HG03442 (cell line): Measurements from ENCODE around the gene IL36RN.

Experiments
- ATAC-seq: cut with Tn5 transposase; IDR thresholded peaks from one replicate; pipeline ENCODE4 v1.9.1; 2021; ENCODE audit warnings: mild to moderate bottlenecking, moderate library complexity; ENCODE audit not compliant: unreplicated experiment

The IL36RN gene

DNA sequence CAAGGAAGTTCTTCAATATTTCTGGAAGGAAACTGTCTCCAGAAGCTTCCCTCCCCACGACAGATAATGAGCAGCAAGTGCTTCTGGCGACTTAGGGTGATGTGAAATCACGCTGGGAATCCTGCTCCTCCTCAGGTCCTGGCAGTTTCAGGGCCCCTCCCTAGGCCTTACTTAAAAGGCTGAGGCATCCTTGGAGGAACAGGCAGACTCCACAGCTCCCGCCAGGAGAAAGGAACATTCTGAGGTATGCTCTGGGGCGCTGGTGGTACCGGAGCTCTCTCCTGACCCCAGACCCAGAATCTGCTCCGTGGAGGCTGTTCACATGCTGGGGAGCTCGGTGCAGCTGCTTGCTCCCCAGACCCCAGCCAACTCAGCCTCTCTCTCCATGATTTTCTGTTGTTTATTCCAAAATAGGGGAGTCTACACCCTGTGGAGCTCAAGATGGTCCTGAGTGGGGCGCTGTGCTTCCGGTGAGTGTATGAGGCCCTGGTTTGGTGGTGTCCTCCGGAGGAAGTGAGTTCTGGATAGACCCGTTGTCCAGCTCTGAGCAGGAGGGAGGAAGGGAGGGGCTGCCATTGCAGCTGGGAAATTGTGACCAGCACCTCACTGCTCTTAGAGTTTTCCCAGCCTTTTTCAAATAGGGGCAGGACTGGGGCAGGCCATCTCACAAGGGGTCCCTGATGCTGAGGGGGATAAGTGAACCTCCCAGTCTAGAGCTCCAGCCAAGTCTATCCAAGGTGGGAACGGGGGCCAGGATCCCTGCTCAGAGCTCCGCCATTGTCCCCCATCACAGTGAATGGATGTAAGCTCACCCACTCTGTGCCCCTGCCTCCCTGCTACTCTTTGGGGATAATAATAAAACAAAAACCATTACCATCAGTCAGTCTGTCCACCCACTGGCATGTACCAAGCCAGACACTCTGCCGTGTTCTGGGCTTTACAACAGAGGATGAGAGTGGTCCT, at the start of gene IL36RN:
IL36RN (plus strand) TSS at position 201 of the 963 bp plus-strand sequence; CDS start at position 442, 241 bp downstream.
- ATAC-seq, result no peak

DNA sequence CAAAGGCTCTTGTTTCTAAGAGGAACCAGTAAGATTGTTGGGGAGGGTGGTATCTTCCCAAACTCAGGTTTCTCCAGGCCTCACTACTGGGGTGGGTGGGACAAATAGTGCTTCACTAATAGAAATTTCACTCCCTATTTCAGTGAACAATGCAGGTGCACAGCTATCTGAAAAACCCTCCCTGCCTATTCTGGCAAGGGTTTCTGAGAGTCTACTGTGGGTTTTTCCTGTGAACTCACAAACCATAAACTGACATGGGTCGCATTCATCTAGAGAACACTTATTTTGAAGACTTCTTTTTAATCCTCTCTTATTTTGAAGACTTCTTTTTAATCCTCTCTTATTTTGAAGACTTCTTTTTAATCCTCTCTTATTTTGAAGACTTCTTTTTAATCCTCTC, 49.4 kb upstream of the IL36RN start:
- ATAC-seq, result no peak

DNA sequence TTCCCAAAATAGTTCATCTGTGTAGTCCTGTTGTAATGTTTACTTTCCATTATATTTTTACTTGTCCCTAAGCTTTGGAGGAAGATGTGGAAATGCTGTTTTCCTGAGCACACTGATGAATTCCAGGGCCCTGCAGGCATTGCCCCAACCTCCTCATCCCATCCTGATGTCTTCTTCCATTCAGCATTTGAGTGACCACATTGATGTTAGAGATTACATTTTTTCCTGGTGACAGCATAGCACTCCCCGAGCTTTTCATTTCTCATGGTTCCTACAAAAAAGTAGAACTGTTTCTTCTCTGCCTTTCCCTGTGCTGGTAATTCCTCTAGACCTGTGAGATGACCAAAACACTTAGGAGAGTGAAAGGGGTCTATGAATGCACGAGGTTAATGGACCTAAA, 48.9 kb upstream of the IL36RN start:
- no peak for ATAC-seq

DNA sequence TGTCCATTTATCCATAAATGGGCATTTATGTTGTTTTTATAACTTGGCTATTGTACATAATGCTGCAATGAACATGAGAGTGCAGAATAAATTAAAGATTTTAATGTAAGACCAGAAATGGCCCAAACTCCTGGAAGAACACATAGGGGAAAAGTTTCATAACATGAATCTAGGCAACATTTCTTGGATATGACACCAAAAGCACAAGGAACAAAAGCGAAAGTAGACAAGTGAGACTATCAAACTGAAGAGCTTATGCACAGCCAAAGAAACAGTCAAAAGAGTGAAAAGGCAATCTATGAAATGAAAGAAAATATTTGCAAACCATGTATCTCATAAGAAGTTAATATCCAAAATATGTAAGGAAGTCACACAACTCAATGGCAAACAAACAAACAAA, 47.9 kb upstream of the IL36RN start:
- ATAC-seq, result no peak

DNA sequence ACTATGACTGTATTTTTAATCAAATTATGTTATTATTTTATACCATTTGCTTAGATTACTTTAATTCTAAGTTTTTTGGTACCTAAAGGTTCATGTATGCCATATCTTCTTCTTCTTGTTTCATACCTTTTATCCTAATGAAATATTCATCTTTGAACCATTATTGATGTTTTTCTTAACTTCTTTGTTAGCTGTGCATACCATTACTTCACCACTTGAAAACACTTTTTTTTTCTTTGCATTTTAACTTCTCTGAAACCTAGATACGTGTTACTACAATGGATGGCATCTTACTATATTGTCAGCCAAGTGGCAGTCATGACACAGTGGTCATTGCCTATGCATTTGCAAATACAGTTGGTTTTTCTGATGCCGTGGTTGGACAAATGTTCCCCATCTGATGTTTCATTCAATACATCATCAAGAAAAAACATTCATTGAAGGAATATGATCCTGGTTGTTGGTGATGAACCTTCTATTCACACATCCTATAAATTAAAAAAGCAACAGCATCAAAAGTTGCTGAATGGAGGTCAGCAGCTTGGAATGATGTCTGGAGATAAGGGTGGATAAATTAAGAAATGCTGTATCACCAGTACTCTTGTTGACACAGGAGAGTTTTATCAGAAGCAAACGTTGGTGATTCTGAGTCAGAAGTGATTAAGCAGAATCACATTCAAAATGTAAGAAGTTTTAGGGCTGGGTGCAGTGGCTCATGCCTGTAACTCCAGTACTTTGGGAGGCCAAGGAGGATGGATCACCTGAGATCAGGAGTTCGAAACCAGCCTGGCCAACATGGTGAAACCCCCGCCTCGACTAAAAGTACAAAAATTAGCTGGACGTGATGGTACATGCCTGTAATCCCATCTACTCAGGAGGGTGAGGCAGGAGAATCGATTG, 46.3 kb upstream of the IL36RN start:
- no peak for ATAC-seq

DNA sequence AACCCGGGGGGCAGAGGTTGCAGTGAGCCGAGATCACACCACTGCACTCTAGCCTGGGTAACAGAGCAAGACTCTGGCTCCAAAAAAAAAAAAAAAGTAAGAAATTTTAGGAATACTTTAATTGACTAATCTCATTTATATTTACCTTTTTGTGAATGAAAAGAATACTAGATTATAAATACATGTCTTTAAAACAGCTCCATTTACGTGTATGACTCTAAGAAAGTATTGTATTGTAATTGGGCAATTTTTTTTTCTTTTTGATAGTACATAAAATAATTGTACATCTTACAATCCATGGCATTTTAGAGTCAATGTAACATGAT, 45.7 kb upstream of the IL36RN start:
- ATAC-seq, result no peak

DNA sequence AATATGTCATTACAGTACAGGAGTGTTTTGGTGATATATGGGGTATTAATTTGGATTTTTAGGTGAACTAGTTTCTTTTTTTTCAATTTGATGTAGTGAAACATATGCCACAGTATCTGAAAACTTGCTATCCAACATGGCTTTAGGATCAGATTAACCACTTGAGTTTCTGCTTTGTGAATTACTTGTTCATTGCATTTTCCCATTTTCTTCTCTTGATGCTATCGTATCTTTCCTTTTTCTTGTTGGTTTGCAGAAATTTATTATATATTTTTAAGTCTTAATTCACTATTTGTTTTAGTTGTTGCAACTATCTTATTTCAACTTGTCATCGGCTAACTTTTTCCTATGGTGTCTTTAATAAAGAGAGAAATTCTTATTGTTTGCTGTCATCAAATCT, 44.9 kb upstream of the IL36RN start:
- no peak for ATAC-seq

DNA sequence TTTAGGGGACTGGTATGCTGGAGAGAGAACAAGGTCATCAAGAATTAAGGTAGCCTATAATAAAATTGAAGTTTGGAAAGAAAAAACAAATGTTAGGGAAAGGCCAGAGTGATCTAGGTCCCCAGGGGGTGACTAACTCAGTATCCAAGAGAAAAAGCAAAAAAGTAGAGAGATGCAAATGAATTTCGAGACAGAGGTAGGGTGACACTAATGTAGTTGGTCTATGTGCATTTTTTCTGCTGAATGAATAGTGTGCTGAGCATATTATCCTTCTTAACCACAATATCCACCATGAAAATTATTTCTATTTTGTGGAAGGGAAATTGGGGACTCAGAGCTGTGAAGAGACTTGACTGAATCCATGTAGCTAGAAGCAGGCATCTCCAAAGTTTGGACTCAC, 44.0 kb upstream of the IL36RN start:
- no peak for ATAC-seq

DNA sequence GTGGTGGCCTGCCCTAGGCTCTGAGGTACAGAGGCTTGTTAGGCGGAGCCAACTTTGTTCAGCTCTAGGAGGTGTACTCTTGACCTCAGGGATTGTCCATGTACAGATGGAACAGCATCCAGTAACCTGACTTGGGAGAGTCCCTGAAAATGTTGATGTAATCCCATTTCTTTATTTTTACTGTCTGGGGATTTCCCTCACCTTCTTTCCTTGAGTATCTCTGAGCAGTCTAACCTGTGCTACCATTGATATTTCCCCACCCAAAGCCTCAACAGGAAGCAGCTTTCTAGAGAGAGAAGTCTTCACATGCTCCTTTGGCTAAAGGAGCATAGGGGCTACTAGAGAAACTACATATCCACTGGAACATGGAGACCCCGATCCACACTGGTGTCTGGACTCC, 43.3 kb upstream of the IL36RN start:
- ATAC-seq, result no peak

DNA sequence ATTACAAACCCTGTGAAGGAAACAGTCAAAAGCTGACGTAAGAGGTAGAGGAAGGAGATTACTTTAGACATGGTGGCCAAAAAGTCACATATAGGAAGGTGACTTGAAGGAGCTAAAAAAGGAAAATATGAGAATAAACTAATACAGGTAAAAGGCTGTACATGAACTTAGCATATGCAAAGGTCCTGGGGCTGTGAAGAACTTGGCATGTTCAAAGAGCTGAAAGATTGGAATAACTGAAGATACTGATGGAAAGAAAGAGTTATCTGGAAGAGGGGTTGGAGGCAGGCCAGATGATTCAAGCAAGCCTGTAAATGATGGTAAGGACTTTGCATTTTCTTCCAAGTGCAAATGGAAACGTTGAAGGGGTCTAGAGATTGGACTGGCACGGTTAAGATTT, 40.5 kb upstream of the IL36RN start:
- no peak for ATAC-seq

DNA sequence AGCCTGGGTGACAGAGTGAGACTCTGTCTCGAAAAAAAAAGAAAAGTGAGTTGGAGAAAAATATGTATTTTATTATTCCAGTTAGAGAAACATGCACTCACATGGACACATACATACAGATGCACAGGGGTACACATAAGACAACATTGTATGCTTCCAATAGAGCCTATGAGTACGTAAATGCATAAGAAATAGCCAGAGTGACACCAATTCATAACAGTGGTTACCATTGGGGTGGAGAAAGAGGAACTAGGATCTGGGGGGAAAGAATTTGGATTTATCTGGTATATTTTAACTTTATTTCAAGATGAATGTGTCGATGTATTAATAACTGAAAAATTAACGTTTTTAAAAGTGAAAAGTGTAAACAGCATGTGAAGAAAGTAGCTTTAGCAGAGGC, 37.7 kb upstream of the IL36RN start:
- ATAC-seq, result no peak

DNA sequence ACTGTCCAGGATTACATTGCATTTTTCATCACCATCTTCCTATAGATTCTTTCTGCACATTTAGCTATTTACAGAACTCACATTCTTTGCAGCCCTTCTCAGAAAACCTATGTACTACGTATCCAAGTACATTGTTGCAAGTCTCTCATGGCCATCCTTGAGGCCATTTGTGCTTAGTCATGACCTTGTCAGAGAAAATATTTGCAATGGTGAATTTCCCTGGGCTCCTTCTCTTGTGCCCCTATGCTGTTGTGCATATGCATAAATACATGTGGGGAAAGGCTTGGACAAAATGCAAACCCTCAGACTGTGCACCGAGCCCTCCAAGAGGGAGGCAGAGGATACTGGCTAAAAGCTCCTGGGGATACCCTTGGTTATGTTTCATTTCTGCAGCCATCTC, 34.2 kb upstream of the IL36RN start:
- ATAC-seq, result no peak

DNA sequence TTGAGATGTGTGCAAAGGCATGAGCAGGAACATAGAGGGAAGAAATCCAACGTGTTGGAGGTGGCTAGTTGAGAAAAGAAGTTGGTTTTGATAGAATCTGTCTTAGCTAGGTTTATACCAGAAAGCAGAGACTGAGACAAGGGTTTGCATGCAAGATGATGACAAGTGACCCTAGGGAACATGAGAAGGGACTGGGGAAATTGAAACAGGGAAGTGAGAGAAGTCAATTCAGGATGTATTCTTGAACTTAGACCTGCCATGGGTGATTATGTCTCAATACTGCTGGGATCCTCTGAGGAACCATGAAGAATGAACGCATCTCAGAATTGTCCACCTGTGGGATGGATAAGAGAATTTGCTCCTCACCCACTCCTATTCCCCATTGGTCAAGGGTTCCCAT, 33.3 kb upstream of the IL36RN start:
- no peak for ATAC-seq

DNA sequence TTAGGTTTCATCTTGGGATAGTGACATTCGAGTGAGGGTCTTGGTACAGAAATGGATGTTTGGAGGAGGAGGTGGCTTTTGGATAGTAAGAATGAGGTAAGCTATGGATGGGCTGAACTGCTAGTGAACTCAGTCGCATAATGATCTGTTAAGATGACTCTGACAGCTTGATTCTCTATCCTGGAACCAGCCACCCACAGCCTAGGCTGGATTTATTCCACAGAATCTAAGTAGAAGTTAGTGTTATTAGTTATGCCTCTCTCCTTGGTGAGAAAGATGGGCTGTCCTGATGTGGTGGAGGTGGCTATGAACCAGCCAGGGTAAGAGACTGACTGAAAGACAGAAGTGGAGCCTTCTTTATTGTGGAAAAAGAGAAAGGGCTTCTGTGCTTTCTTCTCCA, 31.3 kb upstream of the IL36RN start:
- no peak for ATAC-seq

DNA sequence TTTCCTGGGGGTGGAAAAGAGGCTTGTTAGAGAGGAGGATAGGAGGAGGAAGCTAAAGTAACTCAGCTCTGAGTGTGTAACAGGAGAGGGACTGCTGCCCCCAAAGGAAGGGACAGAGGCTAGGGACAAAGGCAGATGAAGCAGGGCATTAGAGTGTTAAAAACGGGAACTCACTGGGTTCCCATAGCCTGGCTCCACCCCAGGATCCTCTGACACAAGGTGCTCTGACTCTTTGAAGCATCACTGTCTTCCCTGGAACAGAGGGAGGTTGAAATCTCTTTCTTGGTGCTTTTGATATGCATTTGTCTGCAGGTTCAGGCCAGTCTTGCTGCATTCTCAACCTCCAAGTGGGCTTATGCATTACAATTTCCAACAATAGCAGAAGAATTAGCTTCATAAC, 30.9 kb upstream of the IL36RN start:
- no peak for ATAC-seq

DNA sequence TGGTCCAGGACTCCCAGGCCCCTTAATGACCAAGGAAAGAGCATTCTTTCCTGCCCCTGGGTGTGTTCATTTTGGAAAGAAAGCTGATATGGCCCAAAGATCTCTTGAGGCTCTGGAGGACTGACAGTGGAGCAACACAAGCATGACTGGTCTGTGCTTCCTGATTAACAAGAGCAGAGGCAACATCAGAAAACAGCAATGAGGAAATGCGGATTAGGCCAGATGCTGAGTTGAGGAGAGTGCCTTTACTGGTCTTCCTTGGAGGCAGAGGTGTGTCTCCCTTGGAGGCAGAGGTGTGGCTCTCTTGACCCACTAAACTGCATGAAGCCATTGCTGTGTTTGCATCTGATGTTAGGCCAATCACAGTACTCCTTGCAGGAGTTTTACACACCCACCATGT, 26.3 kb upstream of the IL36RN start:
- ATAC-seq, result no peak

DNA sequence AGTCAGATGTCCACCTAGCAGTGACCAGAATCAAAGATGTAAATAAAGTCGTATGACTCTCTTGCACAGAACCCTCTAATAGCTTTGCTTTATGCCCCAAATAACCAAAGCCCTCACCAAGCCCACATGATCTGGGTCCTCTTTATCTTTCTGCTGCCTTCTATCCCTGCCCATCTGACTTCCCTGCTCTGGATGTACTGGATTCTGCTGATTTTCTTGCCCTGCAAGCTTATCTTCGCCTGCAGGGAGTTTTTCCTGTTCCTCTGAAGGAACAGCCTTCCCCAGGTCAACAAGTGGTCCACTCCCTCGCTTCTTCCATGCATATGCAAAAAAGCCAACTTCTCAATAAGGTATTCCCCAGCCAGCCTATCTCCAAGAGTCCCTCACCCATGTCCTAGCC, 25.0 kb upstream of the IL36RN start:
- no peak for ATAC-seq

DNA sequence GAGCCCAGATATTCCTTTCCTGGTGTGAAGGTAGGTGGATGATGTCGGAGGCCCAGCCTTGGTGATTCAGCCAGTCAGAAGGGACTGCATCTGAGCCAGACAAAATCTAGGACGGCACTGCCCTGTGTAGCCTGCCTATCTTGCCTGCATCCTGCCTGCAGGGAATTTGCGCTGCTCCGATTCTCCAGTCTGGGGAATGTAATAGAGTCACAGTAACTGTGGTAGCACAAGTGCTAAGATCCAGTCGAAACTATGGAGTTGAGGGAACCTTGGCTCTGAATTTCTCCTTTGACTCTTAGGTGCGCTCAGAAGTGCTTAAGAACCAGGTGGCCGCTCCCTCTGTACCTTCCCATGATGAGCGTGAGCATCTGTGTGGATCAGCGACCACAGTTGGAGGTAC, 22.2 kb upstream of the IL36RN start:
- no peak for ATAC-seq

DNA sequence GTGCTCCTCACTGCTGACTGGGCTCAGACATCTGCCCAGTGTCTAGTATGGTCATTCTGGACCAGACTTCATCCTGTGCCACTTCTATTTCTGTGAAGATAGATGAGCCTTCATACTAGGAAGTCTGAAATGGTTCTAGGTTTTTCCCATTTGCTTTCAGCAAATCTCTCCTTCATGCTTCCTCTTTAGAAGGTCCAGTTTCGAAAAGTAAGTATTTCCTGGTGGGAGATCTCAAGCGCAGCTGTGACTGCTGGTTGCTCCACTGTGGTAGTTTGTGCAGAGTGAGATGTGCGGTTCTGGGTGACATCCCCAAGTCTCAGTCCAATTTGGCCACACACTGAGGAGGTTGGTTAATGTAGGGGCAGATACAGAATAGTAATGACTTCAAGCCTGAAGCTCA, 20.7 kb upstream of the IL36RN start:
- no peak for ATAC-seq

DNA sequence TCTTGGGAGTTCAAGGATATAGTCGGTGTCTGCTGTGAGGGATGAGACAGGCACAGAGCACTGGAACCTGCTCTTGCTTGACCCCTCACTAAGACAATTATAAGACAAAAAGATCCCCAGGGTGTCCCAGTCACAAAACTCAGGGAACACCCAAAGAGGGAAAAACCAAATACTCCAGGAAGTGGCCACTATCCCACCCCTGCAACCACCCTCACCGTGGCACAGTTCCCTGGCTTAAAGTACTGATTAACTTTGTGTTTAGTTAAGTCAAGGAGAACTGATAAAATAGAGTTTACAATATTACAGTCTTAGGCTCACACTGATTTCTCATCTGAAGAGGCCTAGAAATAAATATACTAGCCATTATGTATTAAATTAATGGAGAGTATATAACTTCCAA, 19.8 kb upstream of the IL36RN start:
- no peak for ATAC-seq

DNA sequence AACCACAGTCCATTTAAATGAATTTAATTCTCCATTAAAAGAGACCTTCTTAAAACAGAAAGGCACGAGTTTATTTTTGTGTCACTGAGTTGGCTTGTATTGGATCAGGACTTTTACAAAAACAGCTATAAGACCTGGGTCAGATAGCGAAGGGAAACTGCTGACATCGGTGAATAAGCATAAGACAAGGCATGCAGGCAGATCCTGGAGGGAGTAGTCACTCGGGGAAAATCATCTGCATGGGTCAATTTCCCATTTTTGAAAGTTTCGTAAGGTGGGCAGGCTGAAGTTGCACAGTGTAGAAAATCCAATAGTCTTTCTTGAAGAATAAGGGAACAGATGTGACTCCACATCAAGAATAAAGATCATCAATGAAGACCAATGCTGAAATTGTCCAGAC, 19.3 kb upstream of the IL36RN start:
- ATAC-seq, result no peak

DNA sequence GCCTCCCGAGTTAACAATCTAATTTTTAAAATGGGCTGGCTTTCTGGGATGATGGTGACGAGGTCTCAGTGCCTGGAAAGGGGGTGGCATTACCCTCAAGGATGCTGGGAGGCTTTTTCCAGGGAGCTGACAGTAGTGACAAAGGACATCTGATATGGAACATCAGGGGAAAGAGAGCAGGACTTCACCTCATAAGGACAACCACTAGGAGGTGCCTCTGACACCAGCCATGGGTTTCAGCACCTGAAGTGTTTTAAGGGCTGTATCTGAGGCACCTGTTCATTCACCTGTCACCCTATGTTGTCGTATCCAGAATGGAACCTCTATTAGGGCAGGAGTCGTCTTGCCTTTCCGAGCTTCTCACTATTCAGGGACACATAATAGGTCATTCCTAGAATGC, 17.1 kb upstream of the IL36RN start:
- no peak for ATAC-seq
